Neural progenitor cell (in vitro differentiated cells): ENCODE data around the gene FCRL1.
A peak's percentile ranks its signal among the peaks of the same experiment; 100 is the strongest.

Experiments
- CTCF ChIP-seq: fragments of 200-600 bp; sonication (generic); IDR thresholded peaks from 2 replicates; pipeline ENCODE4 v1.5.1; 2017; ENCODE audit warnings: antibody characterized with exemption, mild to moderate bottlenecking
- EZH2 ChIP-seq: fragments of 200-600 bp; sonication (generic); IDR thresholded peaks from 2 replicates; pipeline ENCODE4 v1.6.1; 2017; ENCODE audit warnings: antibody characterized with exemption, mild to moderate bottlenecking, moderate library complexity
- EZH2phosphoT487 ChIP-seq: fragments of 200-600 bp; sonication (generic); IDR thresholded peaks from 2 replicates; pipeline ENCODE4 v1.6.1; 2017; ENCODE audit warnings: antibody characterized with exemption

GRCh38 chr1:157770442-157771043 is 49.4 kb downstream of the FCRL1 start:
- TF ChIP-seq CTCF = peak; percentile 64
- TF ChIP-seq EZH2 = no peak
- TF ChIP-seq EZH2phosphoT487 = no peak
